DMS53 treated with DMSO at 0.1 percent for 48 hours (cell line): ENCODE results near the gene NDUFA7.
"Not testable (repeated sequence)": the region's sequence is repeated elsewhere in the genome, so short reads cannot be mapped to it uniquely, and the experiment has no call there.

ENCODE experiments used
- DNase-seq: peaks from one replicate; lab custom pipeline; 2025; ENCODE audit not compliant: unreplicated experiment; lab: John Stamatoyannopoulos, UW

Gene NDUFA7

GRCh38 chr19:8320564-8321066 lies 560 bp downstream of the NDUFA7 start:
- DNase-seq, result no peak

GRCh38 chr19:8319807-8320520 lies 1.2 kb downstream of the NDUFA7 start:
- no peak for DNase-seq

- DNase-seq, result not testable (repeated sequence)
Observed at GRCh38 chr19:8318835-8319234, 2.3 kb downstream of the NDUFA7 start.

GRCh38 chr19:8316351-8317125 lies 4.6 kb downstream of the NDUFA7 start:
- no peak for DNase-seq

GRCh38 chr19:8314981-8315640 lies 6.1 kb downstream of the NDUFA7 start:
- not testable (repeated sequence) for DNase-seq

- no peak for DNase-seq
Observed at GRCh38 chr19:8311461-8312260, 9.5 kb downstream of the NDUFA7 start.

GRCh38 chr19:8310342-8311055 lies 10.7 kb downstream of the NDUFA7 start:
- DNase-seq, result no peak

- DNase-seq, result no peak
Observed at GRCh38 chr19:8308891-8309291, 12.3 kb downstream of the NDUFA7 start.

GRCh38 chr19:8307965-8308866 lies 13.0 kb downstream of the NDUFA7 start, which contains the start of gene CD320:
Gene CD320 (minus strand): TSS chr19:8308358. CDS start chr19:8308290, 68 bp downstream.
- DNase-seq, result peak; percentile 61

GRCh38 chr19:8307400-8307964 lies 13.7 kb downstream of the NDUFA7 start:
- no peak for DNase-seq

GRCh38 chr19:8306235-8307054 lies 14.7 kb downstream of the NDUFA7 start:
- DNase-seq, result no peak

- DNase-seq, result no peak
Observed at GRCh38 chr19:8305798-8306197, 15.4 kb downstream of the NDUFA7 start.

- DNase-seq, result no peak
Observed at GRCh38 chr19:8304841-8305621, 16.1 kb downstream of the NDUFA7 start.

GRCh38 chr19:8302734-8303133 lies 18.4 kb downstream of the NDUFA7 start:
- DNase-seq, result no peak

GRCh38 chr19:8302357-8302691 lies 18.9 kb downstream of the NDUFA7 start:
- no peak for DNase-seq

- not testable (repeated sequence) for DNase-seq
Observed at GRCh38 chr19:8291337-8291736, 29.8 kb downstream of the NDUFA7 start.

- DNase-seq, result not testable (repeated sequence)
Observed at GRCh38 chr19:8276508-8276907, 44.7 kb downstream of the NDUFA7 start.
